Endothelial cell (in vitro differentiated cells): ENCODE data around the gene UBL3. TPM values are rescaled to one million over a fixed set of nuclear protein-coding genes. Genes with fewer than 3 reads are reported as not detected.

ENCODE experiments used
- DNase-seq: peaks from one replicate; pipeline ENCODE4 v3.0.0; 2021; ENCODE audit warnings: low spot score
- H3K27ac Mint-ChIP-seq: one replicate; pipeline ENCODE4 v1.8.0; 2021; ENCODE audit warnings: mixed read lengths, inconsistent platforms; ENCODE audit not compliant: unreplicated experiment
- H3K27me3 Mint-ChIP-seq: one replicate; pipeline ENCODE4 v1.8.0; 2021; ENCODE audit warnings: mild to moderate bottlenecking, moderate library complexity, mixed read lengths, inconsistent platforms; ENCODE audit not compliant: unreplicated experiment
- H3K36me3 Mint-ChIP-seq: one replicate; pipeline ENCODE4 v1.8.0; 2021; ENCODE audit warnings: mild to moderate bottlenecking, low read depth, mixed read lengths, inconsistent platforms; ENCODE audit not compliant: unreplicated experiment
- H3K4me1 Mint-ChIP-seq: one replicate; pipeline ENCODE4 v1.8.0; 2021; ENCODE audit warnings: mild to moderate bottlenecking, mixed read lengths, inconsistent platforms; ENCODE audit not compliant: unreplicated experiment
- H3K4me3 Mint-ChIP-seq: one replicate; pipeline ENCODE4 v1.8.0; 2021; ENCODE audit warnings: mild to moderate bottlenecking, mixed read lengths, inconsistent platforms; ENCODE audit not compliant: unreplicated experiment
- H3K9me3 Mint-ChIP-seq: one replicate; pipeline ENCODE4 v1.8.0; 2021; ENCODE audit warnings: mixed read lengths, inconsistent platforms; ENCODE audit not compliant: unreplicated experiment
- total RNA-seq: library from RNA; stranded (reverse); fragmentation: NEBNext Ultra II Directional; extraction: Animal tissue kit (Norgen Biotek cat#: 25700); gene quantifications from one replicate; pipeline ENCODE4 v1.2.1, GENCODE V29; 2021; ENCODE audit not compliant: unreplicated experiment
- TF ChIP-seq, protein P1 (sequence below): fragments of 200-600 bp; sonication (generic); IDR thresholded peaks from one replicate; pipeline ENCODE4 v1.5.0; 2021; ENCODE audit warnings: antibody characterized with exemption; ENCODE audit not compliant: unreplicated experiment

UBL3 gene
- total RNA-seq, 1 donor from 2014 or later: 17.1 TPM

DNA sequence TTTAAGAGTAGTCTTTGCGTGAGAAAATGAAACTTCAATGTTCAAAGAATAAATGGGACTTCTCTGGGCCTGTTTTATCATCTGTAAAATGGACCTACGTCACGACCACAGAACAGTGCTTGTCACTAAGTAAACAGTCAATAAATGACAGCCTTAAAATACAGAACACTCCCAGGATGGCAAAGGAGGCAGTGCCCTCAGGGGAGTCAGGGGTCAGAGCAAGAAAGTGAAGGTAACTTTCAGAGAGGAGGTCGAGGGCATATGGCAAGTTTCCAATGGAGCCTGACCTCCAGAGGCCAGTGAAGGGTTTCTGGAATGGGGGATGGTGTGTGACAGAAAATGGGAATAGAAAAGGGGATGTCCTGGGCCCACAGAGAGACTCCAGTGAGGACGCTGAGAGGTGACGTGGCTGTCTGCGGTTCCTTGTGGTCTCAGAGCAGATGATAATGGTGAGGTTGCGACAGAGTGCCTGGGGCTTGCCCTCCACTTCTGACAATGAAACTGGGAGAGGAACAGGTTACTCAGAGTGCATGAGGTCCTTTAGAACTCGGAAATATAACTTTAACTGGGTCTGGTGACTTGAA, 91.8 kb downstream of the UBL3 start:
- no peaks in the 10 kb centered on the region for H3K4me1 Mint-ChIP-seq
- no peaks in the 10 kb centered on the region for H3K9me3 Mint-ChIP-seq
- H3K27me3 Mint-ChIP-seq: peaks cover 2% of the 10 kb centered on the region
- no peak overlapping the region for H3K27ac Mint-ChIP-seq
- TF ChIP-seq, protein P1, sequence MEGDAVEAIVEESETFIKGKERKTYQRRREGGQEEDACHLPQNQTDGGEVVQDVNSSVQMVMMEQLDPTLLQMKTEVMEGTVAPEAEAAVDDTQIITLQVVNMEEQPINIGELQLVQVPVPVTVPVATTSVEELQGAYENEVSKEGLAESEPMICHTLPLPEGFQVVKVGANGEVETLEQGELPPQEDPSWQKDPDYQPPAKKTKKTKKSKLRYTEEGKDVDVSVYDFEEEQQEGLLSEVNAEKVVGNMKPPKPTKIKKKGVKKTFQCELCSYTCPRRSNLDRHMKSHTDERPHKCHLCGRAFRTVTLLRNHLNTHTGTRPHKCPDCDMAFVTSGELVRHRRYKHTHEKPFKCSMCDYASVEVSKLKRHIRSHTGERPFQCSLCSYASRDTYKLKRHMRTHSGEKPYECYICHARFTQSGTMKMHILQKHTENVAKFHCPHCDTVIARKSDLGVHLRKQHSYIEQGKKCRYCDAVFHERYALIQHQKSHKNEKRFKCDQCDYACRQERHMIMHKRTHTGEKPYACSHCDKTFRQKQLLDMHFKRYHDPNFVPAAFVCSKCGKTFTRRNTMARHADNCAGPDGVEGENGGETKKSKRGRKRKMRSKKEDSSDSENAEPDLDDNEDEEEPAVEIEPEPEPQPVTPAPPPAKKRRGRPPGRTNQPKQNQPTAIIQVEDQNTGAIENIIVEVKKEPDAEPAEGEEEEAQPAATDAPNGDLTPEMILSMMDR: no peak
- no peak for DNase-seq
- no peak overlapping the region for H3K4me3 Mint-ChIP-seq
- H3K36me3 Mint-ChIP-seq: no peaks in the 10 kb centered on the region

DNA sequence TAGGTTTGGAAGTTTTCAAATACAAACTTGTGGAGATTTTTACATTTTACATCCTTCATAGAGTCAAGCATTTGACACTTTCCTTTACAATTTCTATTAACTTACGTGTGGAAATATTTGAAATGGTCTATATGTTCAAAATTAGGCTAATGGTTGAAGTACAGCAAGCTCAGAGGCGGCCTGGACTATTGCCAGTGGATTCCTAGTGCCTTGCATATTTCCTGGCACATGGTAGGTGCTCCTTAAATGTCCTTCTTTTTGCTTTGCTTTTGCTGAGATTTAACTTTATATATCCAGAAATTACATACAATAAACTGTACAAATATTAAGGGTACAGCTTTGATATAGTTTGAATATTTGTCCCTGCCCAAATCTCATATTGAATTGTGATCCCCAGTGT, 93.9 kb downstream of the UBL3 start:
- Mint-ChIP-seq H3K27me3 (peaks cover 2% of the 10 kb centered on the region), H3K36me3 (no peaks in the 10 kb centered on the region), H3K4me3 (no peak overlapping the region), H3K4me1 (peaks cover 2% of the 10 kb centered on the region), H3K9me3 (no peaks in the 10 kb centered on the region), H3K27ac (no peak overlapping the region)
- no peak for DNase-seq
- TF ChIP-seq, protein P1: no peak

DNA sequence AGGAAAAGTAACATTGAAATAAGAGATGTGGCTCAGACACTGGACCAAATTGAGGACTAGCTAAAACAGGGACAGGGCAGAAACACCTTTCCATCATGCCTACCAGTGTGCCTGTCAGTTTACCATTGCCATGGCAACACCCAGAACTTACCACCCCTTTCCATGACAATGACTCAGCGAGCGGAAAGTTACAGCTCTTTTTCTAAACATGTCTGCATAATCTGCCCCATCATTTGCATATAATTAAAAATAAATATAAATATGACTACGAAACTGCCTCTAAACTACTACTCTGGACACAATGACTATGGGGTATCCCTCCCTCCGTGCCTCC, 96.0 kb downstream of the UBL3 start:
- H3K36me3 Mint-ChIP-seq: no peaks in the 10 kb centered on the region
- H3K4me3 Mint-ChIP-seq: no peak overlapping the region
- DNase-seq: no peak
- peaks cover 2% of the 10 kb centered on the region for H3K27me3 Mint-ChIP-seq
- peaks cover 5% of the 10 kb centered on the region for H3K4me1 Mint-ChIP-seq
- no peaks in the 10 kb centered on the region for H3K9me3 Mint-ChIP-seq
- no peak overlapping the region for H3K27ac Mint-ChIP-seq
- TF ChIP-seq, protein P1: no peak

DNA sequence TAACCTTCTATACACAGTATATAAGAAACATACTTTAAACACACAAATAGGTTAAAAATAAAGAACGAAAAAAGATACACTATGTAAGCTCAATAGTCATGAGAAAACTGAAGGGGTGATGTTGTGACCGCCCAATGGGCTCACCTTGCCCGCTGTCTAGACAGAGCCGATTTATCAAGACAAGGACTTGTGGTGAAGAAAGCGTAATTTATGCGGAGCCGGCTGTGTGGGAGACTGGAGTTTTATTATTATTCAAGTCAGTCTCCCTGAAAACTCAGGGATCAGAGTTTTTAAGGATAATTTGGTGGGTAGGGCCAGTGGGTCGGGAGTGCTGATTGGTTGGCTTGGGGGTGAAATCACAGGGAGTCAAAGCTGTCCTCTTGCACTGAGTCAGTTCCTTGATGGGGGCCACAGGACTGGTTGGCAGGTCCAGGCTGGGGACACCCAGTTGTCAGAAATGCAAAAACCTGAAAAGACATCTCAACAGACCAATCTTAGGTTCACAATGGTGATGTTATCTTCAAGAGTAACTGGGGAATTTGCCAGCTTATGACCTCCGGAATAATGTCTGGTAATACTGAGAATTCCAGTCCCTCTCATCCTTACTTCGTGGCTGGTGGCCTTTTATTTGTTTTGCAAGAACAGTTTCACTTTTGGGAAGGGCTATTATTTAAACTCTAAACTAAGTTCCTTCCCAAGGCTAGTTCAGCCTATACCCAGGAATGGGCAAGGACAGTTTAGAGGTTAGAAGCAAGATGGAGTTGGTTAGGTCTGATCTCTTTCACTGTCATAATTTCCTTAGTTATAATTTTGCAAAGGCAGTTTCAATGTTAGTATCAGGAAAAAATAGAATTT, 96.6 kb downstream of the UBL3 start:
- Mint-ChIP-seq H3K4me3 (no peak overlapping the region), H3K9me3 (no peaks in the 10 kb centered on the region), H3K4me1 (peaks cover 5% of the 10 kb centered on the region), H3K36me3 (no peaks in the 10 kb centered on the region), H3K27me3 (peaks cover 2% of the 10 kb centered on the region), H3K27ac (no peak overlapping the region)
- TF ChIP-seq, protein P1: no peak
- no peak for DNase-seq

DNA sequence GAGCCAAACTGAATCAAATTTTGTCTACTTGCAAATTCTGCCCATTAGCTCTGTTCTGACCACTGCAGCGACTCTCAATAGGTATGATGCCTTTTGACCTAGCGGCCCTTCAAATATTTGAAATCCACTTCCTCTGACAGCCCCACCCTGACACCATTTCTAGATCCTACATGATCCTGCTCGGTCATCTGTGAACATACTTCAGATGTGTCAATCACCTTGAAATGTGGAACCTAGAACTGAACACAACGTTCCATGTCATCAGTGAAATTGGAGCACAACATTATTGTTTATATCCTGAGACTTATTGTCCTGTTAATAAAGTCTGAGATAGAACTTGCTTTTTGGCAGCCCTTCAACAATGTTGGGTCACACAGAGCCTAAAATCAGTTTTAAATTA, 98.2 kb downstream of the UBL3 start:
- Mint-ChIP-seq H3K36me3 (no peaks in the 10 kb centered on the region), H3K27me3 (no peaks in the 10 kb centered on the region), H3K4me1 (peaks cover 5% of the 10 kb centered on the region), H3K27ac (no peak overlapping the region), H3K9me3 (no peaks in the 10 kb centered on the region), H3K4me3 (no peak overlapping the region)
- TF ChIP-seq, protein P1: no peak
- no peak for DNase-seq
